Measurements from ENCODE around the gene PLB1. TPM values are rescaled to one million over a fixed set of nuclear protein-coding genes. Genes with fewer than 3 reads are reported as not detected.
"Not testable (repeated sequence)": the region's sequence is repeated elsewhere in the genome, so short reads cannot be mapped to it uniquely, and the experiment has no call there.

Gene PLB1
- polyA plus RNA-seq, 2 of the 4 experiments (the other 2 are of a cell fraction): 0.26 to 1.4 TPM

- CTCF ChIA-PET: interaction anchor here (0.9 to 3.5 kb wide), 8 partner anchors 10 to 98 kb away, joined by 3 to 19 read pairs (median 4); no protein-coding TSS in a partner anchor
- H3K27ac ChIP-seq: no peak overlapping the region; a peak in 1 of 6 replicates
- H3K4me3 ChIP-seq: no peak overlapping the region
- no peak for FAIRE-seq
- WGBS (ENCODE audit: missing lambda C conversion rate): 65% methylated on average over 8 of the region's 8 CpGs
- H3K4me1 ChIP-seq: peaks cover 33% of the 10 kb centered on the region
- no peak for ATAC-seq
- no peak for DNase-seq (ENCODE audit: low read depth in 1 of 2, low spot score in 1 of 2)
- TF ChIP-seq KDM1A (IDR thresholded peaks at IDR 0.05; ENCODE audit: low read depth) (no peak), PHF8 (IDR thresholded peaks at IDR 0.05; ENCODE audit: borderline replicate concordance, low read depth) (no peak), HOXA7 (CRISPR knock-in tag; IDR thresholded peaks at IDR 0.05) (no peak), ZSCAN20 (CRISPR knock-in tag; IDR thresholded peaks at IDR 0.05) (no peak), BCL3 (IDR thresholded peaks at IDR 0.05) (no peak), RFX5 (IDR thresholded peaks at IDR 0.05) (no peak), ZC3H11A (IDR thresholded peaks at IDR 0.05) (no peak), EP300 (IDR thresholded peaks at IDR 0.05) (no peak), SREBF2 (IDR thresholded peaks at IDR 0.05) (no peak), MAFK (IDR thresholded peaks at IDR 0.05; ENCODE audit: partially characterized antibody) (no peak), HEYL (CRISPR knock-in tag; IDR thresholded peaks at IDR 0.05) (no peak), SMC3 (IDR thresholded peaks at IDR 0.05) (no peak), JUNB (IDR thresholded peaks at IDR 0.05) (no peak), HES2 (IDR thresholded peaks at IDR 0.05) (no peak), CBX2 (IDR thresholded peaks at IDR 0.05; ENCODE audit: borderline replicate concordance, low read depth) (no peak), REST (IDR thresholded peaks at IDR 0.05) (no peak), ESRRA (IDR thresholded peaks at IDR 0.05; ENCODE audit: borderline replicate concordance, low read length) (no peak)
- POLR2A ChIA-PET: interaction anchor here (0.8 kb wide), 1 partner anchor 87 kb away, joined by 3 read pairs; the partner anchor contains the start of gene PPP1CB
- no peak overlapping the region for H3K4me2 ChIP-seq
- H3K9me3 ChIP-seq: no peaks in the 10 kb centered on the region
Measured at GRCh38 chr2:28665041-28665704, 169.3 kb downstream of the PLB1 start.

- H3K4me3 ChIP-seq; H3K9me3 ChIP-seq; H3K27ac ChIP-seq; FAIRE-seq; H3K4me2 ChIP-seq; DNase-seq (ENCODE audit: low read depth in 1 of 2, low spot score in 1 of 2); ATAC-seq: not testable (repeated sequence)
- ChIA-PET CTCF (interaction anchor here (1.2 to 3.5 kb wide), 3 partner anchors 11 to 99 kb away, joined by 3 to 11 read pairs (median 4); no protein-coding TSS in a partner anchor), POLR2A (interaction anchor here (0.8 kb wide), 1 partner anchor 86 kb away, joined by 3 read pairs; the partner anchor contains the start of gene PPP1CB)
- peaks cover 32% of the 10 kb centered on the region for H3K4me1 ChIP-seq
- WGBS (ENCODE audit: missing lambda C conversion rate): 36% methylated on average over 4 of the region's 4 CpGs
Measured at GRCh38 chr2:28665811-28666377, 170.0 kb downstream of the PLB1 start.

All from A549 (cell line).